ENCODE data around the gene LSP1.

- TF ChIP-seq EP300 (IDR thresholded peaks at IDR 0.05) (no peak), CTCF (IDR thresholded peaks at IDR 0.05) (no peak), POLR2AphosphoS5 (IDR thresholded peaks at IDR 0.05) (no peak), POLR2A (IDR thresholded peaks at IDR 0.05; ENCODE audit: low read depth) (no peak)
These were observed 39.2 kb downstream of the LSP1 start for GRCh38 chr11:1892116-1892515.
